Psoas muscle (tissue), 8 donors: Measurements from ENCODE around the gene CACNB2. TPM values are rescaled to one million over a fixed set of nuclear protein-coding genes. Genes with fewer than 3 reads are reported as not detected.

Experiments used
- ATAC-seq, 4 donors: fragments of 200-7000 bp; cut with Tn5 transposase; one replicate each; pipeline ENCODE4 v1.9.1; 2020; ENCODE audit warnings: moderate library complexity in 3 of 4, mild to moderate bottlenecking in 2 of 4
- DNase-seq, 2 donors: peaks; one replicate each; pipeline ENCODE4 v3.0.0-alpha.2; 2020
- H3K27ac ChIP-seq: fragments of 200-600 bp; one replicate; pipeline ENCODE4 v1.8.0; 2022
- H3K27me3 ChIP-seq, 3 donors: fragments of 200-600 bp in 1 of 3; one replicate each; pipeline versions ENCODE4 v1.6.1 to v1.8.0; 2013 to 2022; ENCODE audit warnings: low read length in 2 of 3, mild to moderate bottlenecking in 2 of 3, moderate library complexity in 1 of 3; ENCODE audit not compliant: insufficient read depth in 3 of 3
- H3K36me3 ChIP-seq, 2 donors: fragments of 200-600 bp in 1 of 2; one replicate each; pipeline versions ENCODE4 v1.6.1 to v1.8.0; 2013 to 2022; ENCODE audit warnings: low read depth in 1 of 2, mild to moderate bottlenecking in 1 of 2, moderate library complexity in 1 of 2; ENCODE audit not compliant: insufficient read depth in 1 of 2
- H3K4me1 ChIP-seq: fragments of 200-600 bp; one replicate; pipeline ENCODE4 v1.8.0; 2022
- H3K4me3 ChIP-seq: fragments of 200-600 bp; one replicate; pipeline ENCODE4 v1.8.0; 2022; ENCODE audit warnings: mild to moderate bottlenecking
- H3K9me3 ChIP-seq: fragments of 200-600 bp; one replicate; pipeline ENCODE4 v1.8.0; 2022
- WGBS, 3 donors: extraction: QIAGEN DNeasy Blood & Tissue Kit; methylation state at CpG; one replicate each; pipeline versions ENCODE4 v1.1.6 to v1.1.7; 2013; 5-methylcytosine and 5-hydroxymethylcytosine counted together
- intact Hi-C, 2 donors: fragments of 100-400 bp; cut with DNase I; formaldehyde crosslinking; loops; one replicate each; pipeline versions ENCODE4 v1.11.0 to v1.14.2; 2022
- polyA plus RNA-seq, 3 donors: library from polyadenylated mRNA; stranded (reverse); fragments of 200-250 nt; gene quantifications; one replicate each; pipeline ENCODE4 v1.2.3, GENCODE V29; 2013
- total RNA-seq, 4 donors: library from RNA; stranded (reverse); fragmentation: NEBNext Ultra II Directional in 2 of 4; extraction: Animal tissue kit (Norgen Biotek cat#: 25700) in 2 of 4; gene quantifications; one replicate each; pipeline versions ENCODE4 v1.2.1 to v1.2.4, GENCODE V29; 2021 to 2023
- TF ChIP-seq, protein P1 (sequence below): fragments of 200-600 bp; IDR thresholded peaks from one replicate; pipeline ENCODE4 v1.8.0; 2022; ENCODE audit warnings: antibody characterized with exemption
- donor health status: healthy with polysubstance abuse.
- donor health status: DM: no; HTN: no; CAD: no; lungs with moderate emphysema.
- donor health status: Bipolar disorder and iron deficiency.
- donor health status: healthy.
- donor health status: DM: yes; HTN: yes; CAD: no.
- donor health status: DM: no; HTN: no; CAD: no.
- donor health status: DM: no; HTN: no; CAD: no.
- donor health status: DM: yes; HTN: yes; CAD: no.

CACNB2 gene
- total and polyA plus RNA-seq, 7 donors, result 0.20 to 0.71 (median 0.43) TPM

DNA sequence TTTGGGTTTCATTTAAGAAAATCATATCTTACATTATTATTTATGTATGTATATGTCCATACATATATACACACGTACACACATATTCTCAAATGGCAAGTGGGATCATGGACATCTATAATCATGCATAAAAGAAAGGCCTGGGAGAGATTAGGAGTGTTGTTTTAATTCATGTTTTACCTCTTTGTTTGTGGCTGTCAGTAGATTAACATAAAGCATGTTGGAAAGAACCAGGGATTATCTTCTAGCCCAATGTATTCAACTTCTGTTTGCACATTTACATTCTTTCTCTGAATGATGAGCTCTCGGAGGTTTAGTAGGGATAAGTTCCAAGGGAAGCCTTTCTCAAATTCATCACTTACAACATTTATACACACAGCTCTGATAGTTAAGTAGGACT, 319.8 kb downstream of the CACNB2 start:
- DNase-seq, result no peak
- no peak overlapping the region for H3K4me3 ChIP-seq
- H3K27ac ChIP-seq, result no peak overlapping the region
- H3K27me3 ChIP-seq, result no peaks in the 10 kb centered on the region
- H3K9me3 ChIP-seq, result no peaks in the 10 kb centered on the region
- no peaks in the 10 kb centered on the region for H3K36me3 ChIP-seq
- no peaks in the 10 kb centered on the region for H3K4me1 ChIP-seq
- no peak for ATAC-seq
- 82 to 86% (median 86%) methylated on average over 2 of the region's 2 CpGs for WGBS, 3 donors
- TF ChIP-seq, protein P1, sequence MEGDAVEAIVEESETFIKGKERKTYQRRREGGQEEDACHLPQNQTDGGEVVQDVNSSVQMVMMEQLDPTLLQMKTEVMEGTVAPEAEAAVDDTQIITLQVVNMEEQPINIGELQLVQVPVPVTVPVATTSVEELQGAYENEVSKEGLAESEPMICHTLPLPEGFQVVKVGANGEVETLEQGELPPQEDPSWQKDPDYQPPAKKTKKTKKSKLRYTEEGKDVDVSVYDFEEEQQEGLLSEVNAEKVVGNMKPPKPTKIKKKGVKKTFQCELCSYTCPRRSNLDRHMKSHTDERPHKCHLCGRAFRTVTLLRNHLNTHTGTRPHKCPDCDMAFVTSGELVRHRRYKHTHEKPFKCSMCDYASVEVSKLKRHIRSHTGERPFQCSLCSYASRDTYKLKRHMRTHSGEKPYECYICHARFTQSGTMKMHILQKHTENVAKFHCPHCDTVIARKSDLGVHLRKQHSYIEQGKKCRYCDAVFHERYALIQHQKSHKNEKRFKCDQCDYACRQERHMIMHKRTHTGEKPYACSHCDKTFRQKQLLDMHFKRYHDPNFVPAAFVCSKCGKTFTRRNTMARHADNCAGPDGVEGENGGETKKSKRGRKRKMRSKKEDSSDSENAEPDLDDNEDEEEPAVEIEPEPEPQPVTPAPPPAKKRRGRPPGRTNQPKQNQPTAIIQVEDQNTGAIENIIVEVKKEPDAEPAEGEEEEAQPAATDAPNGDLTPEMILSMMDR, result no peak
- intact Hi-C loops, result no loop called here

DNA sequence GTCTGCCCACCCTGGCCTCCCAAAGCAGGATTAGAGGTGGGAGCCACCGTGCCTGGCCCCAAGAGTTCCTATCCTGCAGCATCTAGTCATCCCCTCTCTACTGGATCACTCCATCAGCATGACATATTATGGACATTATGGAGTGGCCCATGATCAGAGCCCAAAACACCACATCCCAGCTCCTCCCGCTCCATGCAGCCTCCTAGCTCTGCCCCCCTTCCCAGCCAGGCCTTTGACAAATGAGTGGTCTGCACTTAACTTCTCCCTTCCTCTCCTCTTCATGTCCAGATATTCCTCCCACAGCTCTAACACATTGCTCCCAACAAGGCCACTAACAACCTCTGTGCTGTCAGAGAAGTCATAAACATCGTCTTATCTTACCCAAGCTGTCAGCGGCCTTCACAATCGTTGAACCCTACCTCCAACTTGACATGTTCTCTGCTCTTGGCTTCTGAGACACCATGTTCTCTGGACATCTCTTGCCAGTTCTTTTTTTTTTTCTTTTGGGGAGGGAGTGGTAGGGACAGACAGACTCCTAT, 323.5 kb downstream of the CACNB2 start:
- no peaks in the 10 kb centered on the region for H3K4me1 ChIP-seq
- DNase-seq (no peak), ATAC-seq (no peak)
- TF ChIP-seq, protein P1, result no peak
- no peaks in the 10 kb centered on the region for H3K36me3 ChIP-seq
- WGBS, 3 donors, result 88 to 91% (median 89%) methylated on average over 5 of the region's 5 CpGs
- H3K4me3 ChIP-seq, result no peak overlapping the region
- H3K27me3 ChIP-seq, result no peaks in the 10 kb centered on the region
- no peaks in the 10 kb centered on the region for H3K9me3 ChIP-seq
- no peak overlapping the region for H3K27ac ChIP-seq
- intact Hi-C loops, result no loop called here

DNA sequence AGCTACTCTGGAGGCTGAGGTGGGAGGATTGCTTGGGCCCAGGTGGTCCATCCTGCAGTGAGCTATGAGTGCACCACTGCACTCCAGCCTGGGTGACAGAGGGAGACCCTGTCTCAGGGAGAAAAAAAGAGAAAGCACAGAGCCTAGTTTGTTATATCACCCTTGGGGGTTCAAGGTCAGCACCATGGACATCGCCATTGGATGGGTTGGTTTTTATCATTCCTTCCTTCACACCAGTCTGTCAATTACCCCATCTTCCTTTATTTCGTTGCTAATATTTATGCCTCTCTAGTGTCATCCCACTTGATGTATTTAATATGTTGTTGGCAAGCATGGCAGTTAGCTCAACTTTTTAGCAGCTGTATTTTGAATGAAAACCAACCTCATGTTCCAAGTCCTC, 328.9 kb downstream of the CACNB2 start:
- Histone ChIP-seq H3K27ac (no peak overlapping the region), H3K36me3 (no peaks in the 10 kb centered on the region), H3K4me1 (no peaks in the 10 kb centered on the region), H3K9me3 (no peaks in the 10 kb centered on the region), H3K27me3 (no peaks in the 10 kb centered on the region), H3K4me3 (no peak overlapping the region)
- no peak for ATAC-seq
- intact Hi-C loops, result no loop called here
- 61 to 69% (median 61%) methylated on average over 2 of the region's 2 CpGs for WGBS, 3 donors
- DNase-seq, result no peak
- TF ChIP-seq, protein P1, result no peak

DNA sequence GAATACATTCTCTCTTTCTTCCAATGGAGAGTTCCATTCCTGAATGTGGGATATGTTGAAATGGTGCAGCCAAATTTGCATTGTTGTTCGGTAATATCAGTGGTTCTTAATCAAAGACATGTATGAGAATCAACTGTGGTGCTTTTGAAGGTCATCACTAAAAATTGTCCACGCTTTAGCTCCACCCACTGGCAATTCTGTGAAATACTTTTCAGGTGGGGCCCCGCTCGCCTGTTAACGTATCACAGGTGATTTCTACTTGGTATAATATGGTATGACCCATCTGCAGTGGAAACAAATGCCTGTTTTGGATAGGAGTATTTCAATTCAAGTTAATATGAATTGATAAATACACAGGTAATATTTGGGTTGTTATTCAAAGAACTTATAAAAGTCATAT, 332.8 kb downstream of the CACNB2 start:
- Histone ChIP-seq H3K27ac (no peak overlapping the region), H3K4me1 (no peaks in the 10 kb centered on the region), H3K4me3 (no peak overlapping the region), H3K36me3 (no peaks in the 10 kb centered on the region), H3K9me3 (no peaks in the 10 kb centered on the region), H3K27me3 (no peaks in the 10 kb centered on the region)
- TF ChIP-seq, protein P1, result no peak
- DNase-seq (no peak), ATAC-seq (no peak)
- intact Hi-C loops, result no loop called here
- WGBS, 3 donors, result 76 to 80% (median 77%) methylated on average over 5 of the region's 5 CpGs
